Progenitor cell of endocrine pancreas (in vitro differentiated cells): ENCODE measurements around the gene NRDE2. TPM values are rescaled to one million over a fixed set of nuclear protein-coding genes. Genes with fewer than 3 reads are reported as not detected.

Source experiments
- DNase-seq: peaks from one replicate; pipeline ENCODE4 v3.0.0; 2021; ENCODE audit warnings: low spot score; ENCODE audit not compliant: unreplicated experiment
- H3K27ac Mint-ChIP-seq: 2 replicates; pipeline ENCODE4 v1.8.0; 2021; ENCODE audit warnings: mild to moderate bottlenecking, moderate library complexity, mixed read lengths
- H3K27me3 Mint-ChIP-seq: 2 replicates; pipeline ENCODE4 v1.8.0; 2021; ENCODE audit warnings: mixed read lengths
- H3K36me3 Mint-ChIP-seq: 2 replicates; pipeline ENCODE4 v1.8.0; 2022; ENCODE audit warnings: mixed read lengths; ENCODE audit not compliant: insufficient read depth
- H3K4me1 Mint-ChIP-seq: 2 replicates; pipeline ENCODE4 v1.8.0; 2021; ENCODE audit warnings: low read depth, mixed read lengths
- H3K4me3 Mint-ChIP-seq: 2 replicates; pipeline ENCODE4 v1.8.0; 2021; ENCODE audit warnings: low read depth, mild to moderate bottlenecking, moderate library complexity, mixed read lengths
- H3K9me3 Mint-ChIP-seq: 2 replicates; pipeline ENCODE4 v1.8.0; 2021; ENCODE audit warnings: low read depth, mixed read lengths
- CTCF ChIP-seq: fragments of 200-600 bp; sonication (generic); IDR thresholded peaks from one replicate; pipeline ENCODE4 v1.5.0; 2021; ENCODE audit warnings: antibody characterized with exemption, mild to moderate bottlenecking; ENCODE audit not compliant: unreplicated experiment
- total RNA-seq: library from RNA; stranded (reverse); gene quantifications from 2 replicates; pipeline ENCODE4 v1.2.1, GENCODE V29; 2021

Gene NRDE2
- total RNA-seq, 1 donor from 2014 or later = 36.7 TPM

DNA sequence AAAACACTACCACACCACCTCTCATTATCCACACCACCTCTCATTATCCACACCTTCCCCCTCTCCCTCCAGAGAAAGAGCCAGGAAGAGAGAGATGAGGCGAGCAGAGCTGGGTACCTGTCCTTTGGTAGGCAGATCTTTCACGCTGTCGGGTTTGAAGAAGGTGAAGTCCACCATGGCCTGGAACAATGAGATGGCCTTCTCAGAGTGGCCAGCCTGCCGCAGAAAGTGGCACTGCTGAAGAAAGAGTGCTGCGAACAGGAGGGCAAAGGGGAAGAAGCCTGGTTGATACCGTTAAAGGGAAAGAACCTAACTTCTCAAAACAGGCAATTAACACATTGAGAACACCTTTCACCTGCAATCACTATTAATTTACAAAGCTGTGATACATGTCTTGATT, 30.6 kb downstream of the NRDE2 start:
- Mint-ChIP-seq H3K27me3 (no peaks in the 10 kb centered on the region), H3K27ac (no peak overlapping the region), H3K9me3 (no peaks in the 10 kb centered on the region), H3K4me3 (no peak overlapping the region), H3K4me1 (peaks cover 34% of the 10 kb centered on the region), H3K36me3 (peaks cover 20% of the 10 kb centered on the region)
- TF ChIP-seq CTCF = no peak
- DNase-seq = no peak

DNA sequence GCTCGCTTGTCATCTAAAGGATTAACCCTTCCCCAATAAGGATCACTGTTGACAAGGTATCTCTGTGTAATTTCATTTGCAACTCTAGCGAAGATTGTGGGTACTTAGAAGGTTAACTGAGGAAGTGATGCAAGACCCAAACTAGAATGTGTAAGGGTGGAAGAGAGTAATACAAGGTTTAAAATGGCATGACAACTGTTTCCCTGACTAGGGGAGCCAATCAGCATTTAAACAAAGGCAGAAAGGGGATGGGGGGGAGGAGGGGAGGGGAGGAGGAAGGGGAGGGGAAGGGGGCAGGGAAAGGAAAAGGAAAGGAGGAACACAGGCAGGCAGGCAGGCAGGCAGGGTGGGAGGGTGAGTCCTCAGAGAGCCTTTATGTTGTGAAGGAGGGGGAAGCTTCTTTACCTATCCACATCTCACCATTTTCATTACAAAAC, 31.1 kb downstream of the NRDE2 start:
- Mint-ChIP-seq H3K9me3 (no peaks in the 10 kb centered on the region), H3K4me1 (peaks cover 30% of the 10 kb centered on the region), H3K27me3 (no peaks in the 10 kb centered on the region), H3K27ac (peak overlapping the region; percentile 19), H3K36me3 (peaks cover 21% of the 10 kb centered on the region), H3K4me3 (no peak overlapping the region)
- no peak for DNase-seq
- TF ChIP-seq CTCF = no peak

DNA sequence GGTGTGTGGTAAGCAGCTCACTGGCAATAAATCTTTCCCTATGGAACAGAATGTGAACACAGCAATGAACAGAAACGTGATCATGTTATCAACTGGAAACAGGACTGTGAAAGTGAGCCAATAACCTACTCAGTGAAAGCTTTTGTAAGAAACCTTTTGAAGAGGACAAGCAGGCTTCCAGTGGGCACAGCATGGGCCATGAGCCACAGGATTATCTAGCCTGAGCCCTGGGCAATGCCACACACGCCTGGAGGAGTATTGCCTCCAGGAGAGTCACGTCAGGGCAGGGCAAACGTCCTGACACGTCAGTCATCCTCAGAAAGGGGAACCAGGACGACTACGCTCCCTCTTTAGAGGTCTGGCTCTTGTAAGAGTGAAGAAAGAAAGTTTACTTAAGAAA, 32.3 kb downstream of the NRDE2 start:
- peaks cover 25% of the 10 kb centered on the region for H3K36me3 Mint-ChIP-seq
- no peaks in the 10 kb centered on the region for H3K9me3 Mint-ChIP-seq
- H3K4me3 Mint-ChIP-seq = no peak overlapping the region
- H3K27me3 Mint-ChIP-seq = no peaks in the 10 kb centered on the region
- H3K27ac Mint-ChIP-seq = no peak overlapping the region
- H3K4me1 Mint-ChIP-seq = peaks cover 20% of the 10 kb centered on the region
- no peak for TF ChIP-seq CTCF
- DNase-seq = no peak

DNA sequence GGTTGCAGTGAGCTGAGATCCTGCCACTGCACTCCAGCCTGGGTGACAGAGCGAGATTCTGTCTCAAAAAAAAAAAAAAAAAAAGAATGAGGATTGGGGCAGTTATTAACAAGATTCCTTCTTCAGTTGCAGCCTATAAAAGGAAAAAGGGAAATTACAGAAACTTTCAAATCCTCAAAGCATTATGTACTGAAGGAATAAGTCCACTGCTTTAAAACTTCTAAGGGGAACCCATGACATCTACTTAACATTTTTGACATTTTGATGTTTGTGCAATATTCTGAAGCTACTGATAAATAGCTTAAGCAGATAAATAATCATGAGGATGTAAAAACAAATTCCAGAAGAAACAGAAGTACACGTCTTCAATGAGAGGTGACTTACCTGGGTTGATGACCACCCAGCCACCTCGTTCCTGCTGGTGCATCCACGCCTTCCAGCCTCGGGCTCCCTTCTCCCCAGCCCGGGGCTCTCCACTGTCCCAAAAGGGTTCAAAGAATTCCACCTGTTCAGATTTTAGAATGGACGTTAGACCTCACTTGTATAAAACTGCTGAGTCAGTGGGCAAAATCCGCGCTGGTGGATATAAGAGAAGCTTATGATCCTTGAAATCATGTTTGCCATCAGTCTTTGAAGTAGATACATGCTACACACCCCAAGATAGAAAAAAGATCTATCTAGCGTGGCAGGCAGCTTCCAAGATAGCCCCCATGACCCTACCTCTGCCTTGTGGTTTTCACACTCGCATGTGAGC, 33.7 kb downstream of the NRDE2 start:
- H3K27ac Mint-ChIP-seq = no peak overlapping the region
- H3K36me3 Mint-ChIP-seq = peaks cover 26% of the 10 kb centered on the region
- no peaks in the 10 kb centered on the region for H3K27me3 Mint-ChIP-seq
- TF ChIP-seq CTCF = no peak
- H3K9me3 Mint-ChIP-seq = no peaks in the 10 kb centered on the region
- H3K4me1 Mint-ChIP-seq = peaks cover 14% of the 10 kb centered on the region
- DNase-seq = no peak
- H3K4me3 Mint-ChIP-seq = no peak overlapping the region

DNA sequence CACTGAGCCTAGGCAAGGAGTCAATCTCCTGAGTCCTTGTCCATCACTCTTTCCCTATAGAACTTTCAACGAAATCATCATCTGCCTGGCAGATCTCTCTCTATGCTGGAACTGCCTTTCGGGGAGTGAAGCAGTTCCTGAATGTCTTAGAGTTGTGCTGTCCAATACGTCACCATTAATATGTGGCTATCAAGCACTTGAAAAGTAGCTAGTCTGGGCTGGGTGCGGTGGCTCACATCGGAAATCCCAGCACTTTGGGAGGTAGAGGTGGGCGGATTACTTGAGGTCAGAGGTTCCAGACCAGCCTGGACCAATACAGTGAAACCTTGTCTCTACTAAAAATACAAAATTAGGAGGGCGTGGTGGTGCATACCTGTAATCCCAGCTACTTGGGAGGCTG, 35.1 kb downstream of the NRDE2 start:
- Mint-ChIP-seq H3K9me3 (no peaks in the 10 kb centered on the region), H3K4me1 (peaks cover 2% of the 10 kb centered on the region), H3K36me3 (peaks cover 29% of the 10 kb centered on the region), H3K27me3 (no peaks in the 10 kb centered on the region), H3K4me3 (no peak overlapping the region), H3K27ac (no peak overlapping the region)
- no peak for TF ChIP-seq CTCF
- no peak for DNase-seq
